HG02884 (cell line): ENCODE data around the gene ZNF587.
"Not testable (repeated sequence)": the region's sequence is repeated elsewhere in the genome, so short reads cannot be mapped to it uniquely, and the experiment has no call there.

ENCODE experiments used
- ATAC-seq: cut with Tn5 transposase; IDR thresholded peaks from one replicate; pipeline ENCODE4 v1.9.1; 2021; ENCODE audit warnings: mild to moderate bottlenecking, moderate library complexity; ENCODE audit not compliant: unreplicated experiment

Gene ZNF587

DNA sequence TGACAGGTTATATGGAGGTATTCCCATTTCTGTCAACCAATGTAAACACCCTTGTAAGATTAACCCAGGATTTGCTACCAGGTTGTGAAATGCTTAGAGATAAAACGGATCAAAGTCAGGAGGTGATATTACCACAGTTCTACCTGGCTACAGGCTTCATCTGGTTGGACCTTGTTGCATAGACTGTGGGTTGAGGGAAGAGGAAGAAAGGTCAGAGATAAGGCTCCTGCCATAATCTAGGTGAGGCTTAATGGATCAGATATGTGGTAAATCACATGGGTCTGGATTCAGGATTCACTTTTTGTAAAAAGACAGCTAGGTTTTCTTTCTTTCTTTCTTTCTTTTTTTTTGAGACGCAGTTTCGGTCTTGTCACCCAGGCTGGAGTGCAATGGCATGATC, 28.2 kb upstream of the ZNF587 start:
- ATAC-seq: not testable (repeated sequence)

DNA sequence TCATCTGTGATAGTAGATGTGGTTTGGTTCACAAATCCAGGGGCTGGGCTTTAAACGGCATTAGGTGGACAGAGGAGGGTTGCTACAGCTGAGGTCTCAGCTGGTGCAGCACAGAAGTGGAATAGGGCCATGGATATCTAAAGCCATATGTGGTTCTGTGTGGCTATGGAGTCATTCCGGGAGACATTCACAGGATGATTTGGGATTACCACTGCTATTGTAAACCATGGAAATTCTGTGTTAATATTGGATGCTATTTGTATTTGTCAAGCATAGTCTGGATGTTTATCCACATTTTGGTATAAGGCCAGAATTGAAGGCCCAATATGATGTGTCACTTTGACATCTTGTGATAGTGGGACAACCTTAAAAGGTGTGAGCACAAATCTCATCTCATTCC, 26.5 kb upstream of the ZNF587 start:
- ATAC-seq: not testable (repeated sequence)

GRCh38 chr19:57823608-57824007, 26.1 kb upstream of the ZNF587 start:
- not testable (repeated sequence) for ATAC-seq

DNA sequence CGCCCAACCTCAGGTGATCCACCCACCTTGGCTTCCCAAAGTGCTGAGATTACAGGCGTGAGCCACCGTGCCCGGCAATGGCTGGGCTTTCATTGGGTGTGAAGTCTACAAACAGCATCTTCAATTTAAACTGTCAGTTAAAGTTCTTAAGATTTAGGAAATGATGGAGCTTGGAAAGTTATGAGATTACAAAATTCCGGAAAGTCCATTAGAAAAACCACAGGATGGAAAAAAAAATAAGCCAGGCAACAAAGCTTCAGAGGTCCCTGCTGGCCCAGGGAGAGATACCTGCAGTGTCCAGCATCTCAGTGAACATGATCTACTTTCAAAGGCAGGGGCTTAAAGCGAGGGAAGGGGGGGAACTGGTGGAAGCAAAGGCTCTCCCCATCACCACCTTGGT, 24.1 kb upstream of the ZNF587 start:
- ATAC-seq: no peak

DNA sequence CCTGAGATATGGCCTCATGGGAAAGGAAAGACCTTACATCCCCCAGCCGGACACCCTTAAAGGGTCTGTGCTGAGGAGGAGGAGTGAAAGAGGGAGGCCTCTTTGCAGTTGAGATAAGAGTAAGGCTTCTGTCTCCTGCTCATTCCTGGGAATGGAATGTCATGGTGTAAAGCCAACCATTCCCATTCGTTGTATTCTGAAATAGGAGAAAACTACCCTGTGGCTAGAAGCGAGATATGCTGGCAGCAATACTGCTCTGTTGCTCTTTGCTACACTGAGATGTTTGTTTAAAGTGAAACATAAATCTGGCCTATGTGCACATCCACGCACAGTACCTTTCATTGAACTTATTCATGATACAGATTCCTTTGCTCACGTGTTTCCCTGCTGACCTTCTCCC, 20.3 kb upstream of the ZNF587 start:
- no peak for ATAC-seq

GRCh38 chr19:57830071-57830602, 19.5 kb upstream of the ZNF587 start, which contains the start of gene ZNF587B:
Gene ZNF587B (plus strand): TSS chr19:57830299. CDS start chr19:57830529, 230 bp downstream.
- ATAC-seq: no peak

GRCh38 chr19:57836991-57837390, 12.7 kb upstream of the ZNF587 start:
- ATAC-seq: not testable (repeated sequence)

DNA sequence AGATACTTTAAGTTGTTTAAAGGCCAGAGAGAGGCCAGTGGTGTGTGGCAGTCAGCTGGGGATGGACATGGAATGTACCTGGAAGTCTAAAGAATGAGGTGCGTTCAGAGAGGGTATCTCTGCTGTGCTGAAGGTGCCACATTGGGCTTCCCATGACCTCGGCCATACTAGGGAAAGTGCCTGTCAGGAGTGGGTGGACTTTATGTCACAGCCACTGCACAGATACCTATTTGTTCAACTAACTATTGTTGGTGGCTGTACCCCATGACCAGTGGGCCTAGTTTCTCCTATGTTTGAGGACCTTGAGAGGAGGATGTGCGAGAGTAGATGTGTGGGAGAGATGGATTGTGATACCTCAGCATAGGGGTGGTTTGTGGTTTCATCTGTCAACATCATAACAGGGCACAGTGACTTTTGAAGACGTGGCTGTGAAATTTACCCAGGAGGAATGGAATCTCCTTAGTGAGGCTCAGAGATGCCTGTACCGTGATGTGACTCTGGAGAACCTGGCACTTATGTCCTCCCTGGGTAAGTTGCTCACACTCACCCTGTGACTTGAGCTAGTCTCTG, 11.0 kb upstream of the ZNF587 start:
- ATAC-seq: not testable (repeated sequence)

- no peak for ATAC-seq
Observed at GRCh38 chr19:57841122-57841763, 8.4 kb upstream of the ZNF587 start.

- ATAC-seq: not testable (repeated sequence)
Observed at GRCh38 chr19:57847164-57847563, 2.5 kb upstream of the ZNF587 start.

- ATAC-seq: not testable (repeated sequence)
Observed at GRCh38 chr19:57849162-57849665, 445 bp upstream of the ZNF587 start.

DNA sequence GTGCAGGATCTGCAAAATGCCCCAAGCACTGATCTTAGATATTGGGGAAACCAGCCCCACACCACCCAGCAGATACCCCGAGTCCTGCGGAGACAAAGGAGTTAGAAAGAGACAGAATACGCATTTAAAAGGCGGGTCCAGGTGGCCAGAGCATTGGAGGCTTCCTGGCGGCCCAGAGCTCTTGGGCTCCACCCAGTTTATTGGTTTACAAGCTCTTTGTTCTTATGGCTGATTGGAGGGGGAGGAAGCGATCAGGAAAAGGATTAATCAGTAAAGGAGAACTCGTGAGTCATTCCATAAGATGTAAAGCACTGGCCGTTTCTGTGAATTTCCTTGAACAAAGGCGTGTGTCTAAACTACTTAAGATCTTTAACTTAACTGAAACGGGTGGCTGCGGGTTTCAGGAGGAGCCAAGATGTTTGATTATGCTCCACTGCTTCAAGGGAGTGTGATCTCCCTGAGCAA, 926 bp downstream of the ZNF587 start:
- no peak for ATAC-seq

DNA sequence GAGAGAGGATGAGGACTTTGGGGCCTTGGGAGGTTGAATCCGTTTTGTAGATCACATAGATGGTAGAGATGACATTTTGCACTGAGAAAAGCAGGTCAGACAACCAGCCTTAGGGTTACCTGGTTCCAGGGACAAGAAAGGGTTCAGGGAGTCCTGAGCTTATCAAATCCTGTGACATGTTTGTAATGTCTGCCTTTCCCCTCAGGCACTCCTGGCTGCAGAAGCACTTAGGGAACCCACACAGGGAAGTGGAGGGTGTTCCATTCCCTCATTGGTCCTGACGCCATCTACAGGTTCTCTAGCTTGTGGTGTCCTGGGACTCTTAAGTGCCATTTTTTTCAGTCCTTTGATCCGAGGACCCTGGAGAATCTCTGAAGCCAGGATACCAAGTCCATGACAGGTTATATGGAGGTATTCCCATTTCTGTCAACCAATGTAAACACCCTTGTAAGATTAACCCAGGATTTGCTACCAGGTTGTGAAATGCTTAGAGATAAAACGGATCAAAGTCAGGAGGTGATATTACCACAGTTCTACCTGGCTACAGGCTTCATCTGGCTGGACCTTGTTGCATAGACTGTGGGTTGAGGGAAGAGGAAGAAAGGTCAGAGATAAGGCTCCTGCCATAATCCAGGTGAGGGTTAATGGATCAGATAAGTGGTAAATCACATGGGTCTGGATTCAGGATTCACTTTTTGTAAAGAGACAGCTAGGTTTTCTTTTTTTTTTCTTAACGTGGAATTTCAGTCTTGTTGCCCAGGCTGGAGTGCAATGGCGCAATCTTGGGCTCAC, 2.3 kb downstream of the ZNF587 start:
- ATAC-seq: not testable (repeated sequence)

GRCh38 chr19:57854117-57854516, 4.5 kb downstream of the ZNF587 start:
- not testable (repeated sequence) for ATAC-seq

GRCh38 chr19:57862351-57862750, 12.7 kb downstream of the ZNF587 start:
- not testable (repeated sequence) for ATAC-seq

DNA sequence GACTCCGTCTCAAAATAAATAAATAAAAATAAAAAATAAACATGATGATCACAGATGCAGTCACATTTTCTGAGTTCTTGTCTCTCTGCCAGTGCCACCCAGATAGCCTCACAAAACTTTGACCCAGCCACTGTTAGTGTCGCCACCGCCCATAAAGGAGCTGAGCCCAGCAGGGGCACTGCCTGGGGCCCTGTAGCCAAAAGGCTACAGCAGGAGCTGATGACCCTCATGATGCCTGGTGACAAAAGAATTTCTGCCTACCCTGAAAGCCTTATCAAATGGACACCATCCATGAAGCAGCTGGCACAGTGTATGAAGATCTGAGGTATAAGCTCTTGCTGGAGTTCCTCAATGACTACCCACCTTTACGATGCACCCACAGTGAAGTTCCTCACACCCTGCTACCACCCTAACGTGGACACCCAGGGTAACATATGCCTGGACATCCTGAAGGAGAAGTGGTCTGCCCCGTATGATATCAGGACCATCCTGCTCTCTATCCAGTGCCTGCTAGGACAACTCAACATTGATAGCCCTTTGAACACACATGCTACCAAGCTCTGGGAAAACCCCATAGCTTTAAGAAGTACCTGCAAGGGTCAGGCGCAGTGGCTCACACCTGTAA, 18.3 kb downstream of the ZNF587 start:
- no peak for ATAC-seq

DNA sequence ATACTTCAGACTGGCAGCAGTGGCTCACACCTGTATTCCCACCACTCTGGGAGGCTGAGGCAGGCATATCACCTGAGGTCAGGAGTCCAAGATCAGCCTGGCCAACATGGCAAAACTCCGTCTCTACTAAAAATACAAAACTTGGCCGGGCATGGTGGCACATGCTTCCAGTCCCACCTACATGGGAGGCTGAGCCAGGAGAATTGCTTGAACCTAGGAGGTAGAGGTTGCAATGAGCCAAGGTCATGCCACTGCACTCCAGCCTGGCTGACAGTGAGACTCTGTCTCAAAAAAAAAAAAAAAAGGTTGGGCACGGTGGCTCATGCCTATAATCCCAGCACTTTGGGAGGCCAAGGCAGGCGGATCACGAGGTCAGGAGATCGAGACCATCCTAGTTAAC, 20.0 kb downstream of the ZNF587 start:
- ATAC-seq: not testable (repeated sequence)

- no peak for ATAC-seq
Observed at GRCh38 chr19:57870225-57870624, 20.6 kb downstream of the ZNF587 start.

DNA sequence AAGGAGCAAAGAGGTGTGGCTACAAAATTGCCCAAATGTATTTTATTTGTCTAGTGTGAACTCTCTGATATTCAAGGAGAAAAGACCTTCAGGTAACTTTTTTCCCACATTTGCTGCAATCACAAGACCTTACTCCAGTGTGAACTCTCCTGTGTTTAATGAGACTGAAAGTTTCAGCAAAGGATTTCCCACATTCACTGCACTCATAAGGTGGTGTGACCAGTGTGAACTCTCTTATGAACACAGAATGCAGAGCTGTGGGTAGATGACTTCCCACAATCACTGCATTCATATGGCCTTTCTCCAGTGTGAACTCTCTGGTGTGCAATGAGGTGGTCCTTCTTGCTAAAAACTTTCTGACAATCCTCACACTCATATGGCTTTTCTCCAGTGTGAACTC, 22.8 kb downstream of the ZNF587 start:
- ATAC-seq: no peak

- not testable (repeated sequence) for ATAC-seq
Observed at GRCh38 chr19:57873883-57874799, 24.5 kb downstream of the ZNF587 start.
